Stimulated activated naive CD8-positive, alpha-beta T cell treated with anti-CD3 and anti-CD28 coated beads, Interleukin-15, Interleukin-2, amounts not matched to agents 100 ng/mL and 50 ng/mL, for 24 hours (primary cell): ENCODE results near the gene RAB18.
"Not testable (repeated sequence)": the region's sequence is repeated elsewhere in the genome, so short reads cannot be mapped to it uniquely, and the experiment has no call there.

Source experiments
- H3K27ac Mint-ChIP-seq: one replicate; pipeline ENCODE4 v1.8.0; 2021; ENCODE audit warnings: mild to moderate bottlenecking, mixed read lengths
- H3K27me3 Mint-ChIP-seq: one replicate; pipeline ENCODE4 v1.8.0; 2021; ENCODE audit warnings: mixed read lengths
- H3K36me3 Mint-ChIP-seq: one replicate; pipeline ENCODE4 v1.8.0; 2021; ENCODE audit warnings: low read depth, mixed read lengths
- H3K4me1 Mint-ChIP-seq: one replicate; pipeline ENCODE4 v1.8.0; 2021; ENCODE audit warnings: low read depth, mixed read lengths
- H3K4me3 Mint-ChIP-seq: one replicate; pipeline ENCODE4 v1.8.0; 2021; ENCODE audit warnings: mild to moderate bottlenecking, mixed read lengths
- H3K9me3 Mint-ChIP-seq: one replicate; pipeline ENCODE4 v1.8.0; 2021; ENCODE audit warnings: mixed read lengths

The RAB18 gene

GRCh38 chr10:27504007-27504807 is at the start of gene RAB18:
Gene RAB18, plus strand, starts transcription at chr10:27504304. Its CDS starts 66 bp downstream, at chr10:27504370.
- H3K27ac Mint-ChIP-seq = peak within 1 kb of the TSS; percentile 98
- no peaks in the 10 kb centered on the region for H3K9me3 Mint-ChIP-seq
- H3K4me3 Mint-ChIP-seq = peak within 1 kb of the TSS; percentile 100
- H3K36me3 Mint-ChIP-seq = peaks cover 29% of the 10 kb centered on the region
- no peaks in the 10 kb centered on the region for H3K27me3 Mint-ChIP-seq
- H3K4me1 Mint-ChIP-seq = peaks cover 52% of the 10 kb centered on the region

- H3K27me3 Mint-ChIP-seq = no peaks in the 10 kb centered on the region
- H3K9me3 Mint-ChIP-seq = no peaks in the 10 kb centered on the region
- H3K4me3 Mint-ChIP-seq = no peak overlapping the region
- H3K4me1 Mint-ChIP-seq = peaks cover 5% of the 10 kb centered on the region
- H3K36me3 Mint-ChIP-seq = no peaks in the 10 kb centered on the region
- no peak overlapping the region for H3K27ac Mint-ChIP-seq
Observed at GRCh38 chr10:27454837-27455236, 49.3 kb upstream of the RAB18 start.

GRCh38 chr10:27457261-27457945 is 46.7 kb upstream of the RAB18 start:
- Mint-ChIP-seq H3K4me3 (no peak overlapping the region), H3K36me3 (no peaks in the 10 kb centered on the region), H3K4me1 (peaks cover 5% of the 10 kb centered on the region), H3K27ac (no peak overlapping the region), H3K27me3 (no peaks in the 10 kb centered on the region), H3K9me3 (no peaks in the 10 kb centered on the region)

GRCh38 chr10:27457966-27458365 is 46.1 kb upstream of the RAB18 start:
- H3K9me3 Mint-ChIP-seq = no peaks in the 10 kb centered on the region
- no peaks in the 10 kb centered on the region for H3K27me3 Mint-ChIP-seq
- H3K4me3 Mint-ChIP-seq = no peak overlapping the region
- no peak overlapping the region for H3K27ac Mint-ChIP-seq
- peaks cover 5% of the 10 kb centered on the region for H3K4me1 Mint-ChIP-seq
- no peaks in the 10 kb centered on the region for H3K36me3 Mint-ChIP-seq

DNA sequence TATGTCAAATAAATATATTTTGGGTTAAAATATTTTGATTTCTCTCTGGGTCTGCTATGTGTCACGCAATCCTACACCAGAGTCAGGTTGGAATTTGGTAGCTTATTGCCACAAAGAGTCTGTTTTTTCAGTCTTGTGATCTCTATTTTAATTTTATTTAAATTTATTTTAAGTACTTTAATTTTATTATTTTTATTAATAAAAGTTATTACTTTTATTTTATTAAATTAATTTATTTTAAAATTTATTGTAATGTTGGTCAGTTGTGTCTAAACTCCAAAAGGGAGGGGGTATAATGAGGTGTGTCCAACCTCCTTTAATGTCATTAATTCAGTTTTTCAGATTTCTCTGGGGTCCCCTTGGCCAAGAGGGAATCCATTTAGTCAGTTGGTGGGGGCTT is 42.8 kb upstream of the RAB18 start:
- Mint-ChIP-seq H3K9me3 (no peaks in the 10 kb centered on the region), H3K36me3 (no peaks in the 10 kb centered on the region), H3K27me3 (no peaks in the 10 kb centered on the region), H3K4me1 (peaks cover 33% of the 10 kb centered on the region), H3K4me3 (no peak overlapping the region), H3K27ac (no peak overlapping the region)

- Mint-ChIP-seq H3K27me3 (no peaks in the 10 kb centered on the region), H3K27ac (no peak overlapping the region), H3K36me3 (no peaks in the 10 kb centered on the region), H3K4me3 (no peak overlapping the region), H3K4me1 (peaks cover 29% of the 10 kb centered on the region), H3K9me3 (no peaks in the 10 kb centered on the region)
Observed at GRCh38 chr10:27463961-27464360, 40.1 kb upstream of the RAB18 start.

DNA sequence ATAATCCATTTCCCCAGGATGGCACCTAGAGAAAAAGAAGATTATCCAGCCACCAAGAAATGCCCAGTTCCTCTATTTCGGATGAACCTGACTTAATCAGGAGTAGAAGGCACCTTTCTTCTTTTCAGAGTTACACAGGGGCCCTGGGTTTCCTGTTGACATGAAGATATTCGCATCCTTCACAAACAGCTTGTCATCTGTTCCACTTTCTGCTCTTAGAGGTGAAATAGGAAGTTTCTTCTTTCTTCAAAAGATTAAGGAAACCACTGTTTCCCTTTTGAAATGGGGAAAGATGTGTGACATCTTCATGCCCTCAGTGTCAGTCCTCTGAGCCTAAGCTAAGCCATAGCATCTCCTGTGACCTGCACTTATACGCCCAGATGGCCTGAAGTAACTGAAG is 39.1 kb upstream of the RAB18 start:
- H3K4me1 Mint-ChIP-seq = peaks cover 29% of the 10 kb centered on the region
- peak overlapping the region; percentile 20 for H3K4me3 Mint-ChIP-seq
- peak overlapping the region; percentile 81 for H3K27ac Mint-ChIP-seq
- no peaks in the 10 kb centered on the region for H3K27me3 Mint-ChIP-seq
- H3K9me3 Mint-ChIP-seq = no peaks in the 10 kb centered on the region
- H3K36me3 Mint-ChIP-seq = no peaks in the 10 kb centered on the region

DNA sequence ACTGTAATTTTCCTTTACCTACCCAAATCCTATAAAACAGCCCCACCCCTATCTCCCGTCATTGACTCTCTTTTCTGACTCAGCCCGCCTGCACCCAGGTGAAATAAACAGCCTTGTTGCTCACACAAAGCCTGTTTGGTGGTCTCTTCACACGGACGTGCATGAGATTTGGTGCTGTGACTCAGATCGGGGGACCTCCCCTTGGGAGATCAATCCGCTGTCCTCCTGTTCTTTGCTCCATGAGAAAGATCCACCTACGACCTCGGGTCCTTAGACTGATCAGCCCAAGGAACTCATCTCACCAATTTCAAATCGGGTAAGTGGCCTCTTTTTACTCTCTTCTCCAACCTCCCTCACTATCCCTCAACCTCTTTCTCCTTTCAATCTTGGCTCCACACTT is 38.5 kb upstream of the RAB18 start:
- not testable (repeated sequence) for H3K36me3 Mint-ChIP-seq, H3K27me3 Mint-ChIP-seq, H3K9me3 Mint-ChIP-seq
- peak overlapping the region; percentile 81 for H3K27ac Mint-ChIP-seq
- H3K4me1 Mint-ChIP-seq = peaks cover 29% of the 10 kb centered on the region
- H3K4me3 Mint-ChIP-seq = peak overlapping the region; percentile 20

DNA sequence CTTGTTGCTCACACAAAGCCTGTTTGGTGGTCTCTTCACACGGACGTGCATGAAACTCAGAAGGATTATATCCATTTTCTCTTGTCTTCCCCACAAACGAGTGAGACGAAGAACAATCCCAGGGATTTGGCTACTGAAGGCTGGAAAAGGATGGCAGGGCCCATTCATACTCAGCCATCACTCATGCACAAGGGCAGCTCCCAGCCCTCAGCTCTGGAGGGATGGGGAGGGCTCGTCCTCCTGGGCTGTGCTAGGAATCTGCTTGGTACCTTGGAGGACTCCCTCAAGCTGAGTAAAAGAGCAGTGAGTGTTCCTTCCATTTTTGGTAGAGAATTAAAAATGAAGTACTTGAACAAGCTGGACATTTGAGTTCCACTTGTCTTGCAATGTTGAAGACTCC is 33.2 kb upstream of the RAB18 start:
- peaks cover 5% of the 10 kb centered on the region for H3K27me3 Mint-ChIP-seq
- H3K9me3 Mint-ChIP-seq = no peaks in the 10 kb centered on the region
- no peak overlapping the region for H3K27ac Mint-ChIP-seq
- no peak overlapping the region for H3K4me3 Mint-ChIP-seq
- no peaks in the 10 kb centered on the region for H3K36me3 Mint-ChIP-seq
- H3K4me1 Mint-ChIP-seq = peaks cover 5% of the 10 kb centered on the region

DNA sequence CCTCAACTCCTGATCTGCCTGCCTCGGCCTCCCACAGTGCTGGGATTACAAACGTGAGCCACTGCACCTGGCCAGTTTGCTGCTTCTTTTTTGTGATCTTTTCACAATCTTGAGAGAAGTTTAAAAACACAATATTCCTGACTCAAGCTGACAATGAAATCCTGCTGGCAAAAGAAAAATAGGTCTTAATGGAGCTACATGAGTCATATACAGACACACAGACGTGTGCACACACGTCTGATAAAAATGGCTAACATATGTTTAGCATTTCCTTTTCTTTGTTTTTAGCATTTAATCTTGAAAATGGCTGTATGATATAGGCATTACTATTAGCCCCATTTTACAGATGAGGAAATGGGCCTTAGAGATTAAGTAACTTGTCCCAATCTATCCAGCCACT is 29.4 kb upstream of the RAB18 start:
- no peak overlapping the region for H3K27ac Mint-ChIP-seq
- no peaks in the 10 kb centered on the region for H3K36me3 Mint-ChIP-seq
- no peaks in the 10 kb centered on the region for H3K9me3 Mint-ChIP-seq
- H3K4me1 Mint-ChIP-seq = no peaks in the 10 kb centered on the region
- peaks cover 5% of the 10 kb centered on the region for H3K27me3 Mint-ChIP-seq
- H3K4me3 Mint-ChIP-seq = no peak overlapping the region

- Mint-ChIP-seq H3K9me3 (no peaks in the 10 kb centered on the region), H3K4me3 (no peak overlapping the region), H3K27me3 (no peaks in the 10 kb centered on the region), H3K4me1 (no peaks in the 10 kb centered on the region), H3K36me3 (no peaks in the 10 kb centered on the region), H3K27ac (no peak overlapping the region)
Observed at GRCh38 chr10:27479016-27479415, 25.1 kb upstream of the RAB18 start.

- Mint-ChIP-seq H3K27me3 (peaks cover 6% of the 10 kb centered on the region), H3K4me3 (no peak overlapping the region), H3K36me3 (no peaks in the 10 kb centered on the region), H3K4me1 (no peaks in the 10 kb centered on the region), H3K27ac (no peak overlapping the region), H3K9me3 (no peaks in the 10 kb centered on the region)
Observed at GRCh38 chr10:27481486-27481885, 22.6 kb upstream of the RAB18 start.

DNA sequence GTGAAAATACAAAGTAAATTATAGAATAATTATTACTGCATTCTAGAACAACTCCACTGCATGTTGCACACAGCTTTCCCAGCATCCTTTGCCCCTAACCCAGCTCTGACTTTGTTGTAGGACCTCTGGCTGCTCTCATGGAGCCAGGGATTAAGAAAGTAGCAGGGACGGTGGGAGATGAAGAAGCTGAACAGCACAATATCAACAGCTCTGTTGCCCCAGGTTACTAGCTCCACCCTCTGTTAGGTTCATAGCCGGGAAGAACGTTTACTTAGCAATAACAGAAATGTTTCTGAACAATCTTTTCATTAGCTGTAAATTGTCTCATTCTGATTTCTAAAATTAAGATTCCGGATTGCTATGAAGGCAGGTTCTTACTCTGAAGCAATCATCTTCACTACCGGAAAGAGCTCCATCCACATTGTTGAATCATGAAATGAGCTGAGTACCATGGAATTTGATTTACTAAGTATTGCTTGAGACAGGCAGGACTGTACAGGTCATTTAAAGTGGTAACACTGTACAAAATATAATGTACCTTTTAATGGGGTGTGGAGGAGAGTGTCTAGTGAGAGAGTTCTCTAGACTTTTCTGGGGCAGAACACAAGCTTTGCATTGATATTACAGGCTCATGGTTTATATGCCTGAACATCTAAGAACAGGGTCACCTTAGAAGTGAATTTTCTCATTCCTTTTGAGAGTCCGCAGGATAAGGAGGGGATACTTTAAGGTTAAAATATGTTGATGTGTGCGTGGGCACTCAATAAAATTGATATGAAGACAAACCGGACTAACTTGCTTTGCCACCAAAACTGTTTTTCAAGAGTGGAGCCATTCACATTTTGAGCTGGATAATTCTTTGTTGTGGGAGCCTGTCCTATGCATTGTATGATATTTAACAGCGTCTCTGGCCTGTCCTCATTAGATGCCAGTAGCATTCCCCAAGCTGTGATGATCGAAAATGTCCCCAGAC is 20.8 kb upstream of the RAB18 start:
- H3K36me3 Mint-ChIP-seq = no peaks in the 10 kb centered on the region
- no peak overlapping the region for H3K4me3 Mint-ChIP-seq
- H3K9me3 Mint-ChIP-seq = peaks cover 5% of the 10 kb centered on the region
- no peaks in the 10 kb centered on the region for H3K4me1 Mint-ChIP-seq
- no peak overlapping the region for H3K27ac Mint-ChIP-seq
- H3K27me3 Mint-ChIP-seq = peaks cover 14% of the 10 kb centered on the region

DNA sequence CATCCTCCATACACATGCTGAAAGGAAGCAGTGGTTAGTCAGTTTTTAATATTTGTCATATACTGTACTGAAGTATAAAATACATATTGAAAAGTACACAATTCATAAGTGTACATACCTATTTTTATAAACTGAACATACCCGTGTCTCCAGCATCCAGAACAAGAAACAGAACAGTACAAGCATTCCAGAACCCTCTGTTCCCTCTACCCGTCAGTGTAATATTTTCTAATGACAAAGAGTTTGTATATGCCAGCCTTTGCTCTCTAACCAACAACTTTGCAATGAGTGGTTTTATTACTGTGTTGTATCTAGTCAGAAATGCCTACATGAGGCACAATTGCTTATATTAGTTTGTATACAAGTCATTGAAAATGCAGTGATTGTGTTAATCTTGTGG is 18.7 kb upstream of the RAB18 start:
- Mint-ChIP-seq H3K27me3 (peaks cover 14% of the 10 kb centered on the region), H3K4me1 (no peaks in the 10 kb centered on the region), H3K4me3 (no peak overlapping the region), H3K27ac (no peak overlapping the region), H3K36me3 (no peaks in the 10 kb centered on the region), H3K9me3 (peaks cover 5% of the 10 kb centered on the region)

DNA sequence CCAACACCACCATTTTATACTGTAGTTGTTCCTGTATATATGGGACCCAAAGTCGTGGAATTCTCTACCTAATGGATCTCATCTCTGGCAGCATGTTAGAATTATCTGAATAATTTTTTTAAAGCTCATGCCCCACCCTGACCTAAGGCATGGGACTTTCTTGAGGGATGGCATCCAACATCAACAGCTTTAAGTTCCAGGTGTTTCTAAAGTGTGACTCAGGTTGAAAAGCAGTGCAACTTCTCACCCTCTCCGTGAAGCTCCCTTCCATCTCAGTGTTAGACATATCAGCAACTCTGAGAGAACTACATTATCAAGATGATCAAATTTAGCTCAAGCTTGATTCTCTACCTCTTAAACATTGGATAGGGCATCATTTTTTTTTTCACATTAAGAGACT is 18.1 kb upstream of the RAB18 start:
- peaks cover 19% of the 10 kb centered on the region for H3K27me3 Mint-ChIP-seq
- peaks cover 11% of the 10 kb centered on the region for H3K9me3 Mint-ChIP-seq
- H3K4me3 Mint-ChIP-seq = no peak overlapping the region
- no peaks in the 10 kb centered on the region for H3K4me1 Mint-ChIP-seq
- H3K27ac Mint-ChIP-seq = no peak overlapping the region
- H3K36me3 Mint-ChIP-seq = peaks cover 5% of the 10 kb centered on the region
